Caco-2 (cell line): ENCODE results near the gene CYGB. TPM values are rescaled to one million over a fixed set of nuclear protein-coding genes. Genes with fewer than 3 reads are reported as not detected.

Experiments used
- BruUV-seq: library from RNA; stranded (reverse); fragments of 400-500 nt; replicated peaks from 2 replicates; lab custom pipeline; 2021; lab: Mats Ljungman, UMichigan
- CTCF ChIA-PET: fragments of 300-600 bp; sonication (Branson Sonifier 250); formaldehyde crosslinking; loops from one replicate; lab custom pipeline; 2022; ENCODE audit warnings: antibody characterized with exemption; lab: Charles Lee
- POLR2A ChIA-PET: fragments of 300-600 bp; sonication (Branson Sonifier 250); formaldehyde crosslinking; loops from one replicate; lab custom pipeline; 2022; ENCODE audit warnings: antibody characterized with exemption; lab: Charles Lee
- DNase-seq, 2 experiments: peaks; one replicate each; pipeline versions ENCODE4 v3.0.0 to v3.0.0-alpha.2; 2020 to 2022
- H3K27me3 ChIP-seq: replicated peaks from 2 replicates; pipeline ENCODE4 v1.6.0; 2011; ENCODE audit warnings: low read length; ENCODE audit not compliant: control insufficient read depth, insufficient read depth
- H3K36me3 ChIP-seq: 2 replicates; pipeline ENCODE4 v1.5.1; 2011; ENCODE audit warnings: low read length; ENCODE audit not compliant: control insufficient read depth, insufficient read depth
- H3K4me1 ChIP-seq: fragments of 250-450 bp; sonication (Bioruptor Pico); 2 replicates; pipeline ENCODE4 v1.5.1; 2020; ENCODE audit warnings: mild to moderate bottlenecking
- H3K4me3 ChIP-seq: 2 replicates; pipeline ENCODE4 v1.5.1; 2011; ENCODE audit warnings: low read depth, mild to moderate bottlenecking, control low read depth, low read length
- H3K9me3 ChIP-seq: fragments of 250-450 bp; sonication (Bioruptor Pico); 2 replicates; pipeline ENCODE4 v1.5.1; 2020; ENCODE audit warnings: mild to moderate bottlenecking, moderate library complexity
- H3K27ac Mint-ChIP-seq: one replicate; pipeline ENCODE4 v1.8.0; 2022; ENCODE audit warnings: mixed read lengths; ENCODE audit not compliant: unreplicated experiment
- H3K27me3 Mint-ChIP-seq: one replicate; pipeline ENCODE4 v1.8.0; 2022; ENCODE audit warnings: mixed read lengths; ENCODE audit not compliant: insufficient read depth, unreplicated experiment
- H3K36me3 Mint-ChIP-seq: one replicate; pipeline ENCODE4 v1.8.0; 2022; ENCODE audit warnings: mild to moderate bottlenecking, mixed read lengths; ENCODE audit not compliant: insufficient read depth, unreplicated experiment
- H3K4me1 Mint-ChIP-seq: one replicate; pipeline ENCODE4 v1.8.0; 2022; ENCODE audit warnings: low read depth, mixed read lengths; ENCODE audit not compliant: unreplicated experiment
- H3K4me3 Mint-ChIP-seq: one replicate; pipeline ENCODE4 v1.8.0; 2022; ENCODE audit warnings: mild to moderate bottlenecking, moderate library complexity, mixed read lengths; ENCODE audit not compliant: unreplicated experiment
- H3K9me3 Mint-ChIP-seq: one replicate; pipeline ENCODE4 v1.8.0; 2022; ENCODE audit warnings: mixed read lengths; ENCODE audit not compliant: unreplicated experiment
- intact Hi-C: fragments of 100-400 bp; cut with micrococcal nuclease; formaldehyde crosslinking; loops from one replicate; pipeline ENCODE4 v1.10.0; 2022; ENCODE audit not compliant: unreplicated experiment
- total RNA-seq: library from RNA; stranded (reverse); gene quantifications from 2 replicates; pipeline ENCODE4 v1.2.3, GENCODE V29; 2022
- TF ChIP-seq, protein P1 (sequence below), 2 experiments: fragments of 200-600 bp in 1 of 2; IDR thresholded peaks; 1 replicate in 1 of 2; 2 replicates in 1 of 2; pipeline versions ENCODE4 v1.5.1 to v1.8.0; 2011 to 2022; ENCODE audit warnings: antibody characterized with exemption in 1 of 2, control low read depth in 1 of 2, inconsistent platforms in 1 of 2, low read depth in 1 of 2, low read length in 1 of 2, mild to moderate bottlenecking in 1 of 2, moderate library complexity in 1 of 2; ENCODE audit not compliant: insufficient read depth in 1 of 2, severe bottlenecking in 1 of 2, unreplicated experiment in 1 of 2

The CYGB gene
- total RNA-seq, 1 experiment from 2014 or later = 0.32 TPM

DNA sequence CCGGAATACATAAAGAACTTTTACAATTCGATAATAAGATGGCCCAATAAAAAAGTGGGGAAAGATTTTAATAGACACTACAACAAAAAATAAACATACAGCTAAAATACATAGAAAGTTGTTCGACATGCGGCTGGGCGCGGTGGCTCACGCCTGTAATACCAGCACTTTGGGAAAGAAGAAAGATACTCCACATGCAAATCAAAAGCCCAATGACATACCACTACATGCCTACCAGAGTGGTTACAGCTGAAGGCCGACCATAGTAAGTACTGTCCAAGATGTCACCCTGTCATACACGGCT, 11.7 kb upstream of the CYGB start:
- H3K4me3 ChIP-seq = no peak overlapping the region
- no peaks in the 10 kb centered on the region for H3K4me1 ChIP-seq
- ChIA-PET POLR2A (no interaction called here), CTCF (no interaction called here)
- no peak for DNase-seq
- no peaks in the 10 kb centered on the region for H3K27me3 ChIP-seq
- Mint-ChIP-seq H3K4me1 (peaks cover 5% of the 10 kb centered on the region), H3K27ac (no peak overlapping the region), H3K4me3 (no peak overlapping the region), H3K9me3 (no peaks in the 10 kb centered on the region), H3K36me3 (no peaks in the 10 kb centered on the region), H3K27me3 (no peaks in the 10 kb centered on the region)
- intact Hi-C loops = loop anchor here (5.0 kb wide), 1 partner anchor 42 kb away; no protein-coding TSS in a partner anchor
- H3K9me3 ChIP-seq = no peaks in the 10 kb centered on the region
- H3K36me3 ChIP-seq = no peaks in the 10 kb centered on the region
- BruUV-seq = no TSS peak
- TF ChIP-seq, protein P1, sequence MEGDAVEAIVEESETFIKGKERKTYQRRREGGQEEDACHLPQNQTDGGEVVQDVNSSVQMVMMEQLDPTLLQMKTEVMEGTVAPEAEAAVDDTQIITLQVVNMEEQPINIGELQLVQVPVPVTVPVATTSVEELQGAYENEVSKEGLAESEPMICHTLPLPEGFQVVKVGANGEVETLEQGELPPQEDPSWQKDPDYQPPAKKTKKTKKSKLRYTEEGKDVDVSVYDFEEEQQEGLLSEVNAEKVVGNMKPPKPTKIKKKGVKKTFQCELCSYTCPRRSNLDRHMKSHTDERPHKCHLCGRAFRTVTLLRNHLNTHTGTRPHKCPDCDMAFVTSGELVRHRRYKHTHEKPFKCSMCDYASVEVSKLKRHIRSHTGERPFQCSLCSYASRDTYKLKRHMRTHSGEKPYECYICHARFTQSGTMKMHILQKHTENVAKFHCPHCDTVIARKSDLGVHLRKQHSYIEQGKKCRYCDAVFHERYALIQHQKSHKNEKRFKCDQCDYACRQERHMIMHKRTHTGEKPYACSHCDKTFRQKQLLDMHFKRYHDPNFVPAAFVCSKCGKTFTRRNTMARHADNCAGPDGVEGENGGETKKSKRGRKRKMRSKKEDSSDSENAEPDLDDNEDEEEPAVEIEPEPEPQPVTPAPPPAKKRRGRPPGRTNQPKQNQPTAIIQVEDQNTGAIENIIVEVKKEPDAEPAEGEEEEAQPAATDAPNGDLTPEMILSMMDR (IDR thresholded peaks at IDR 0.05; ENCODE audit: insufficient read depth in 1 of 2, low read depth in 1 of 2, low read length in 1 of 2, severe bottlenecking in 1 of 2, unreplicated experiment in 1 of 2) = no peak

DNA sequence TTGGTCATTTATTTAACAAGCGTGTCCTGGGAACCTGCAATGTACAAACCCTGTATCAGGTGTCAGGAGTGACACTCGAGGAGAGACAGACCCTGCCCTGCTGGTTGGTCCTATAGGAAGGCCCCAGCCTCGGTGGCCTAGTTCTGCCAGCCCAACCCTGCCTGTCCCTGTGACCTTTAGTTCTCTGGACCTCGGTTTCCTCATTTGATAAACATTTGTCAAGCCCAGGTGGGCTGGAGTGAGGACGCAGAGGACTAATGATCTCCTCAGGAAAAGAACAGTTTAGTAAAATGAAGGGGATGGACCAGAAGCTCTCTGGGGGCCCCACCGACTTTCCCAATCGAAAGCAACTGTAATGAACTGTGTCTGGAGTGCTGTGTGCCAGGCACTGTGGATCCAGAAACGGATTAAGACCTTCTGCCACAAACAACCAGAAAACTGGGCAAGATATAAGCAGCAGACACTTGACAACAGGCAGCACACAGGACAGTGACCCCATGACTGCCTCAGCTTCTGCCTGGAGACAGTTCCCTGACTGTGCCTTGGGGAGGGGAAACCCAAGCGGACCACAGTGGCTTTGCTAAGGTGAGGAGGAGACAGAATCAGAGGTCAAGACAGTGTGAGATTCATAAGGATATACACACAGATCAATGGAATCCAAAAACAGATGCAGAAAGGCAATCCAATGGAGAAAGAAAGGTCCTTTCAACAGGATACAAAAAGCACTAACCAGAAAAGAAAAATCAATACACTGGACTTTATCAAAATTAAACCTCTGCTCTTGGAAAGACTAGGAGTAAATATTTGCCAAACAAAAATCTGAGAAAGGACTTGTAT, 11.1 kb upstream of the CYGB start:
- no peaks in the 10 kb centered on the region for H3K27me3 Mint-ChIP-seq
- Histone ChIP-seq H3K4me1 (no peaks in the 10 kb centered on the region), H3K4me3 (no peak overlapping the region), H3K36me3 (no peaks in the 10 kb centered on the region), H3K9me3 (no peaks in the 10 kb centered on the region), H3K27me3 (no peaks in the 10 kb centered on the region)
- TF ChIP-seq, protein P1 (IDR thresholded peaks at IDR 0.05; ENCODE audit: insufficient read depth in 1 of 2, low read depth in 1 of 2, low read length in 1 of 2, severe bottlenecking in 1 of 2, unreplicated experiment in 1 of 2) = no peak
- H3K9me3 Mint-ChIP-seq = no peaks in the 10 kb centered on the region
- H3K4me3 Mint-ChIP-seq = no peak overlapping the region
- H3K27ac Mint-ChIP-seq = no peak overlapping the region
- no TSS peak for BruUV-seq
- DNase-seq = no peak
- ChIA-PET POLR2A (no interaction called here), CTCF (no interaction called here)
- no peaks in the 10 kb centered on the region for H3K36me3 Mint-ChIP-seq
- H3K4me1 Mint-ChIP-seq = peaks cover 5% of the 10 kb centered on the region
- intact Hi-C loops = loop anchor here (5.0 kb wide), 1 partner anchor 41 kb away; no protein-coding TSS in a partner anchor

DNA sequence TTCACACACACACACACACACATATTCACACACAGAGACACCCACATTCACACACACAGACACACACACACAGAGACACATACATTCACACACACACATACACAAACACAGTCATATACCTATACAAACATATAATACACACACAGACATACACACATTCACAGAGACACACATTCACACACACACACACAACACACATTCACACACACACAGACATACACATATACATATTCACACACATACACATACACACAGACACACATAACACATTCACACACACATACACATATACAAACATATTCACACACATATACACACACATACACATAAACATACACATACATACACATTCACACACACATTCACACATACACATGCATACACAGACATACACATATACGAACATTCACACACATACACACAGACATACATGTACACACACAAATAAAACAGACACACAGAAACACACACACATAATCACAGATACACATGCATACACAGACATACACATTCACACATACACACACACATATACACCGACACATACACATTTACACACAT, 10.2 kb upstream of the CYGB start:
- no peaks in the 10 kb centered on the region for H3K36me3 Mint-ChIP-seq
- intact Hi-C loops = loop anchor here (1.0 to 5.0 kb wide), 3 partner anchors 24 to 81 kb away; no protein-coding TSS in a partner anchor
- POLR2A ChIA-PET = no interaction called here
- CTCF ChIA-PET = no interaction called here
- H3K4me3 Mint-ChIP-seq = no peak overlapping the region
- BruUV-seq = no TSS peak
- no peaks in the 10 kb centered on the region for H3K9me3 Mint-ChIP-seq
- peaks cover 5% of the 10 kb centered on the region for H3K4me1 Mint-ChIP-seq
- no peak overlapping the region for H3K4me3 ChIP-seq
- no peaks in the 10 kb centered on the region for H3K27me3 Mint-ChIP-seq
- DNase-seq = no peak
- TF ChIP-seq, protein P1 (IDR thresholded peaks at IDR 0.05; ENCODE audit: insufficient read depth in 1 of 2, low read depth in 1 of 2, low read length in 1 of 2, severe bottlenecking in 1 of 2, unreplicated experiment in 1 of 2) = no peak
- H3K27me3 ChIP-seq = no peaks in the 10 kb centered on the region
- H3K36me3 ChIP-seq = no peaks in the 10 kb centered on the region
- H3K27ac Mint-ChIP-seq = no peak overlapping the region
- H3K9me3 ChIP-seq = no peaks in the 10 kb centered on the region
- no peaks in the 10 kb centered on the region for H3K4me1 ChIP-seq
